GM19328 (cell line): Measurements from ENCODE around the gene CLDN9.

Experiments used
- ATAC-seq: cut with Tn5 transposase; IDR thresholded peaks from one replicate; pipeline ENCODE4 v1.9.1; 2021; ENCODE audit warnings: mild to moderate bottlenecking, moderate library complexity; ENCODE audit not compliant: unreplicated experiment

CLDN9 gene

DNA sequence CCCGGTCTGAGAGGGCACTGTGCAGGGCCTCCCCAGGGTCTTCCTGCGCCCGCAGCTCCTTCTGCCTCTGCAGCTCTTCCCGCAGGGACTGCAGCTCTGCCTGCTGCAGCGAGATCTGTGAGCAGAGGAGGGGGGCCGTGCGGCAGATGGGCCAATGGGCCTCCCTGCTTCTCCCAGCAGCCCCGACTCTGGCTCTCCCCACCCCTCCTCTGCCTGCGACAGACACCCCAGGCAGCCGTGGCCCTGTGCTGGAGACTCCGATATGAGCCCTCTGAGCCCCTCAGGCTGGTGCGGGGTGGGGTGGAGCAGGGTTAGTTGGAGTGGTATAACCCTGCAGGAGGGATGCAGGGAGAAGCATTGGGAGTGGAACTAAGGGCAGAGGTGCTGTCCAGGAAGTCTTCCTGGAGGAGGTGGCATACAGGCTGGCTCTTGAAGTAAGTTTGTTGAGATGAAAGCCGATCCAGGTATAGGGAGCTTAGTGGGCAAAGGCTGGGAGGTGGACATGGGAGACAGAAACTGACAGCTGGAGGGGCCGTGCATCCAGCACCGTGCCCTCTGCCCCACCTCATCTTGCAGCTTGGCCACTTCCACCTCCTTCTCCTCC lies 16.1 kb downstream of the CLDN9 start:
- ATAC-seq: no peak

DNA sequence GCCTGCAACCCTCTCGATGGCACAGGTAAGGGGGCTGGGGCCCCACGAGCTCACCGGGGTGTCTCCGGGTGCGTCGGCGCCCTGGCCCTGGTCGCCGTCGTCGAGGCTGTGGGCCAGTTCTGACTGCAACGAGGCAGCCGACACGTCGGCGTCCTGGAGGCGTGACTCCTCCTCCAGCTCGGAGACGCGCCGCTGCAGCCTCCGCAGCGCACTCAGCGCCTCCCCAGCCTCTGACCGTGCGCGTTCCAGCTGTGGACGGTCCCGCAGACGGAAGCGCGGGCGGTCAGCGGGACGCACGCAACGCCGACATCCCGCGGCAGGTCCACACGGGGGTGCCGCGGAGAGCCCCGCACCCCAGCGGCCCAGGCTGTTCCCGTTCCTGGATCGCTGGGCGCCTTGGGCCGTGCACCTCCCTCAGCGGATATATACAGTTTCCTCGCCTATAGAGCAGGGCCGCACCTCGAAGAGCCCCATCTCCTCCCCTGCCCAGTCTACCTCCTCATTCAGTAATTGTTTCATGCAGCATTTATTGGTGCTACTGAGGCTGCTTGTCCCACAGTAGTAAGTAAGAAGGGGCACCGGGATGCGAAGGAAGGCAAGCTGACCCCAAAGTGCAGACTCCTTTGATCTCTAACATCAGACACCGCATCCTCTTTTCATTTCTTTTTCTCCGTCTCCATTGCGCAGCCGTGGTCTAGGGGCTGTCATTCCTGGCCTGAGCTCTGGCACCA lies 16.9 kb downstream of the CLDN9 start:
- ATAC-seq: no peak

DNA sequence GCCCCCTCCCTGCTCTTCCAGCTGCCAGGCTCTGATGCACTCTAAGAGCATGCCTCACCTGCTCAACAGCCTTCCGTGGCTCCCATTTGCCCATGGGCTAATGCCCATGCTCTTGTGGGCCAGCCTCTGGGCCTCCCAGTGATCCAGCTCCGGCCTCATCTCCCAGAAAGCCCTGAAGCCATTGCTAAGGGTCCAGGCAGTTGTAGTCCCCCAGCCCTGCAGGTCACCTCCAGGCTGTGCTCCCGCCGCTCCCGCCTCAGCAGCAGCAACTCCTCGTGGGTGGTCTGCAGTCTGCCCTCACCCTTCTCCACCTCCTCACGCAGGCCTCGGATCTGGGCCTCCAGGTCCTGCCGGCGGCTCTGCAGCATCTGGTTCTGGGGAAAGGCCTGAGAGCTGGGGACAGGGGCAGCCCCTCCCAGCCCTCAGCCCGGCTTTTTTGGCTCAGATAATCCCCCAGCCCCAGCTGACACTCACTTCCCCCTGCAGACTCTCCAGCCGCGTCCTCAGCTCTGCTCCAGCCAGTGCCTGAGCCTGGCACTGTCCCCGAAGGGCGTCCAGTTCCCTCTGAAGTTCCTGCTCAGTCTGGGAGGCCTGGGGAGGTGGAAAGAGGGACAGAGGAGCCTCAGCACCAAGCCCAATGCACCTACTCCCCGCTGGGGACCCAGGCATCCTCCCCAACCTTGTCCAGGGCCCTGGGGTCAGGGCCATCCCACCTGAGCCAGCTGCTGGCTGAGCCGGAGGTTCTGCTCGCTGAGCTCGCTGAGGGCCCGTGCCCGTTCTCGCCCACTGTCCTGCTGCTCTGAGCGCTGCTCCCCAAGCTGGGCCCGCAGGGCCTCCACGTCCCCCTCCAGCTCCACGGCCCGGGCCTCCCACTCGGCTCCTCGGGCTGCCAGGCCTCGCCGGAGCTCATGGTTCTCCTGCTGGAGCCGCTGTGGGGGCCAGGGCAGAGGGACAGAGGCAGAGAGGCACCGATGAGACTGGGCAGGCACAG lies 17.8 kb downstream of the CLDN9 start:
- ATAC-seq: no peak

DNA sequence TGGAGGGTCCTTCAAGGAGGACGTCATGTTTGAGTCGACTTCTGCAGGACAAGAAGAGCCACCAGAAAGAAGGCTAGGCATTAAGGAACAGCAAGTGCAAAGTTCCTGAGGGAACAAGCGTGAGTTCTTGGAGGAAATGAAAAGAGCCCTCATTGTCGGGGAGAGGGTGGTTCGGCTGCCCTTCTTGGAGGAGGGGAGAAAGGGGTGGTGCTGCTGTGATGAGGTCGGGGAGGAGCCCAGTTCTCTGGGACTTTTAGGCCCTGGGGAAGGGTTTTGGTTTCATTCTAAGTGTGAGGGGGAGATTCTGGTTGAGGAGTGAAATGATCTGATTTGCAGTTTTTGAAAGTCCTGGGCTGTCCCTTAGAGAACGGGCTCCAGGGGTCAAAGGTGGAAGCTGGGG lies 19.9 kb downstream of the CLDN9 start:
- ATAC-seq: no peak

DNA sequence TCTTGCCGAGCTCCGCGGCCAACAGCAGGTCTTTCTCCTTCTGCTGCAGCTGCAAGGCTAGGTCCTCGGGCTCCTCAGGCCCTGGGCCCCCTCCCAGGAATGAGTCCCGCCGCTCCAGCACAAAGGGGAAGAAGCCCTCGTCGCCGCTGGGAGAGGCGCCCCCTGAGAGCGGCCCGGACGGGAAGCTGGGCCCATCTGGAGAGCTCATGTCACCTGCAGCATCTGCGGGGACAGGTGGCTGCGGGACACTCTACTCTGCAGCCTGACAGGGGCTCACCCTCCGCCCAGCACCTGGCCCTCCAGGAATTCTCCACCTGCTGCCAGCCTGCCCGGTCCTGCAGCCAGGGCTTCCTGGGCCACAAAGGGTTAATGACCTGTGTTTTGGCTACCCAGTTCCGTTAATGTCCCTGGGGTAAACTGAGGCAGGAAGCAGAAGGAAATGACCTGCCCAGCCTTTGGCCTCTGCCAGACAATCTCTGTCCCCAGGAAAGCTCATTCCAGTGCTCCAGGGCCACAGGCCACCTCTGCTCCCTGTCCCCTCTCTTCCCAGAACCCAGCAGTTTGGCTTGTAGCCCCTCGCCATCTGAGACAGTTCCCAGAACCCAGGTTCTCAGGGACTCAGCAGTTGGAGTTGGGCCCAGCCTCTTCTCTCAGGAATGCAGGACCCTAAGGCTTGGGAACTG lies 22.7 kb downstream of the CLDN9 start:
- ATAC-seq: no peak

DNA sequence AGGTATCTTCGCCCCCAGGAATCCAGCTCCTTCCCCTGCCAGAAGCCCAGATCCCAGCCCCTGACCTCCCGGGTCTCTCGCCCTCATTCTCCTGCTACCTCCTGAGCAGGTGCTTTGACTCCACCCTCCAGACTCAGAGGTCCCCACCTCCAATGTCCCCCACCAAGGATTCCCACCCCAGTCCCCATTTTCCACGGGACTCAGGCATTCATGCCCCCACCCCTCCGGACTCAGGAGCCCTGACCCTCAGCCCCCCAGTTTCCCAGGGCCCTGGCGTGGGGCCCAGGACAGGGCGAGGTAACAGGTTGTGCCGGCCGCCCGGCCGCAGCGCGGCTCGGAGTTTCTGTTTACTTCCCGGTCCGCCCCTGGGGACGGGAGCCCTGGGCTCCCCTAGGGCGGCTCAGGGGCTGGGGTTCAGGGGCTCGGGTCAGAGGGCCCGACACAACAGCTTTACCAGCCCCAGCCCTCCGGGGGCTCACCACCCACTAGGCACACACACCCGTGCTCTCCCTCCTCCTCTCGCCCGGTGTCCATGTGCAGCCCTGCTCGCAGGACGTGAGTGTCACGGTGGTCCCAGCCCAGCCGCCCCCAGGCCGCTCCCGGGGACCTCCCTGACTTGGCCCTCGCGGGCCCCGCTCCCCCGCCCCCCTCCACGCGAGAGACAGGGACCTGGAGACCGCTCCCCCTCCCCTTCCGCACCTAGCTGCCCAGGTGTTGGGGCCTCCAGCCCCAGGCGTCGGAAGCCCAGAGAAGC lies 23.4 kb downstream of the CLDN9 start:
- ATAC-seq: no peak

DNA sequence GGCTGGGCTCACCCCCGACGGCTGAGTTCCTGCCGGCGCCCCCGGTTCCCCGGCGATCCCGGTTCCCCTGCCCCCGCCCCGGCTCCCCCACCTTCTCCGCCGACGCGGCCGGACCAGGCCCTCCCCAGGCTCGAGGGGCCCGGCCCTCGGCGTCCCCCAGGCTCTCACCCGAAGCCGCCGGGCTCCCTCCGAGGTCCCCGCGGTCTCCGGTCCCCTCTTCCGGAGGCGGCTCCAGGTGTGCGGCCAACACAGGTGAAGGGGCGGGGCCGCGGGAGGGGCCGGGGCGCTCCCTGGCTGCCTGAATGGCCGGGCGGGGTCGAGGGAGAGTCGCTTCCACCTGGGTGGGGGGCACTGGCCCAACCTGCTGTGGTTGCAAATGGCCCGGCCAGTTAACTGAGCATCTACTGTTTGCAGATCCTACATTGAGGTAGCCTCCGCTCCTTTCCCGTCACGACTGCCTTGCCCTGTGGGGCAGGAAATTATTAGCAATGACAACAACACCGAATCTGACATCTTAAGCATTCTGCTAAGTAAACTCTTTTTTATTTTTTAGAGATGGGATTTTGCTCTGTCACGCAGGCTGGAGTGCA lies 24.1 kb downstream of the CLDN9 start, which contains the start of gene BICDL2:
Gene BICDL2 (minus strand): TSS at position 219 of the 590 bp plus-strand sequence. CDS start 1,448 bp downstream, outside the sequence.
- no peak for ATAC-seq

DNA sequence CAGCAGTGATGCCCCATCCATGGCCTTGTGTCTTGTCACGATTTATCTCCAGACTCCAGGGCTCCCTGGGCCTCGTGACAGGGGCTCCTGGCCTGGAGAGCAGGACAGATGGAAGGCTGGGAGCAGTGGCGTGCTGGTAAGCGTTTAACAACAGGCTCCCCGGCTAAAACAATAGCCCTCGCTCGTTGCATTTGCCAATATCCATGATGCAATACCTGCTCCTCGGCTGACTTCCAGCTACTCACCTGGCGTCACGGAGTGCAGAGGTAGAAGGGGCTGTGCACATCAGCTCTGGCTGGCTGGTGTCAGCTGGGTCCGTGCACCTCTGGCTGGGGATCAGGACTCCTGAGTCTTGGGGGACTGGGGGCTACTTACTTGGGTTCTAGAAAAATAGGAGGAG lies 25.5 kb downstream of the CLDN9 start:
- no peak for ATAC-seq

DNA sequence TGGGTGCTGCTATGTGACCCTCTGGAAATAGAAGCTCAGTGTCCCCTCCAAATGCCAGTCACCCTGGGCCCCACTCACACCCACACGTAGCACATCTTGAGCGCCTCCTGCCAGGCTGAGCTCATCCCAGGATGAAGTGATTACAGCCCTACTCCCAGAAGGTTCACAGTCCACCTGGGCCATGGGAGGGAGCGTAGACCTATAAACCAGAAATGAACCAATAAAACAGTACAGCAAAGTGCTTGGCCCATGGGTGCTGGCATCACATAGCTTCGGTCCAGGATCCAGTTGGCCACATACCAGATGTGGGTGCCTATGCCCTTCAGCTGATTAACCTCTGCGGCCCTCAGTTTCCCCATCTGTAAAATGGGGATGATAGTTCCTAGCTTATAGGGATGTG lies 26.2 kb downstream of the CLDN9 start:
- ATAC-seq: no peak

DNA sequence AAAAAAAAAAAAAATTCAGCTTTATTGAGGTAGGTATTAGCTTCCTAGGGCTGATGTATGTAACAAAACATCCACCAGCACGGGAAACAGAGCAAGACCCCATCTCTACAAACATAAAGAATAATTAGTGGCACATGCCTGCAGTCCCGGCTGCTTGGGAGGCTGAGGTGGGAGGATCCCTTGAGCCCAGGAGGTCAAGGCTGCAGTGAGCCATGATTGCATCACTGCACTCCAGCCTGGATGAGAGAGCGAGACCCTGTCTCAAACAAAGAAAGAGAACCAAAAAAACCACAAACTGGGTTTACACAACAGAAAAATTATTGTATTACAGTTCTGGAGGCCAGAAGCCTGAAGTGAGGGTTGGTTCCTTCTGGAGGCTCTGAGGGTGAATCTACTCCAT lies 29.7 kb downstream of the CLDN9 start:
- ATAC-seq: no peak

DNA sequence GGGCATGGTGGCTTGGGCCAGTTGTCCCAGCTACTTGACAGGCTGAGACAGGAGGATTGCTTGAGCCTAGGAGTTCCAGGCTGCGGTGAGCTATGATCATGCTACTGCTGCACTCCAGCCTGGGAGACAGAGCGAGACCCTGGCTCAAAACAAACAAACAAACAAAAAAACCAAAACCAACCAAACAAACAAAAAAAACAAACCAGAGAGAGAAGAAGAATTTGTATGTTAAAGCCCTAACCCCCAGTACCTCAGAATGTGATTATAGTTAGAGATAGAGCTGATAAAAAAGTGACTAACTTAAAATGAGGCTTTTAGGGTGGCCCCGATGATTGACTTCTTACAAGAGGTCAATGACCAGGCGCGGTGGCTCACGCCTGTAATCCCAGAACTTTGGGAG lies 32.0 kb downstream of the CLDN9 start:
- no peak for ATAC-seq

DNA sequence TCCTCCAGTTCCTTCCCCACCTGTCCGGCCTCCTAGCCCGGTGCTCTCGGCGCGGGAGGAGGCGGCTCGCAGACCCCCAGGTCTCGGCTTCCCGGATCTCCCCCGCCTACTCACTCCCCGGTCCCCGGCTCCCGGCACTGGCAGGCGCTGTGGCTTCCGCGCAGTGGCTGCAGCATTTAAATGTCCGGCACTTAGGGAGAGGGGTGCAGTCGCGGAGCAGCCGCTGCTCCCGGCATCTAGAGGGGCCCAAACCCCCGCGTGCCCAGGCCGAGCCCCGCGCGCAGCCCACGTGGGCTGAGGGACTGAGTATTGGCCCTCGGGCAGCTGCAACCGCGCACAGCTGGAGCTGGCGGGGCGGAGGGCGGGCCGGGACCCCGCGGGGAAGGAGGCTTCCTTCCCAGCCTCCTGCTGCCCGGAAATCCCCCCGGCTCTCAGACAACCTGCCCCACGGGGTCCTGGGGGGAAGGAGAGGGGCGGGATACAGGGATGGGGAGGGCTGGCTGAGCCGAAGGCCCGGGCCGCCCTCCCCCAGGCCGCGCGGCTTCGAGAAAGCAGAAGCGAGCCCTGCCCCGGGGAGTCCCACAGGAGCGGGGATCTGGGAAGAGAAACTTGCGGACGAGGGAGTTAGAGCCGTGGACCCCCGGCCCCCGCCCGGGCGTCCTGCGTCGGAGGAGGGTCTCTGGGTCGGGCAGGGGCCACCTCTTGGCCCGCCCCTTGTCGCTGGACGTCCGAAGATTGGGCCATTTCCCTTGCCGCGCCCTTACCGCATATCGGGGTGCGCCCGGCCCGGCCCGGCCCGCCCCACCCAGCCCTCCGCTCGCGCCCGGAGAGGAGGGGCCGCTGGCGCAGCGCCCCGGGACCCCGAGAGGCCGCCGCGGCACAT lies 33.3 kb downstream of the CLDN9 start, which contains the start of gene MMP25:
Gene MMP25 (plus strand): TSS at position 804 of the 883 bp plus-strand sequence. CDS start 357 bp downstream, outside the sequence.
- ATAC-seq: no peak

DNA sequence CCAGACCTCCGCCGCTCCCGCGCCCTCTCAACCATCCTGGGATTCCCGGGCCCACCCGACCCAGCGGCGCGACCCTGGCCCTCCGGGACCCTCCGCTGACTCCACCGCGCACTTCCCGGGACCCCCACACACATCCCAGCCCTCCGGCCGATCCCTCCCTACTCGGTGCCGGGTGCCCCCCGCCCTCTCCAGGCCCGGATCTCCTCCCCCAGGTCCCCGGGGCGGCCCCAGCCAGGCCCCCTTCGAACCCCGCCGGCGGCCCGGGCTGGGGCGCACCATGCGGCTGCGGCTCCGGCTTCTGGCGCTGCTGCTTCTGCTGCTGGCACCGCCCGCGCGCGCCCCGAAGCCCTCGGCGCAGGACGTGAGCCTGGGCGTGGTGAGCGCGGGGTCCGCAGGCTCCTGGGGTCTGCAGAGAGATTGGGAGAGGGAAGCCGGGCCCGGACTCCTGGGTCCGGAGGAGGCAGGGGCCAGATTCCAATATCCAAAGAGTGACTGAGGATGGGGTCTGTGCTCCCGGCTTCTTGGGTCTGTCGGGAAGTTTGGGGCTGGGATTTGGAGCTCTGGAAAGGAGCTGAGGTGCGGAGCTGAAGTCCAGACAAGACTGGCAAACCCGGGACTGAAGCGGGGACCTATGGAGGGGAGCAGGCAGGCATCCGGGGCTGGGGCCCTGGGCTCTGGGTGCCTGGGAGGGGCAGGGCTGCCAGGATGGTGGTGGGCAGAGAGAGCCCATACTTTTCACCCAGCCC lies 34.1 kb downstream of the CLDN9 start:
- no peak for ATAC-seq

DNA sequence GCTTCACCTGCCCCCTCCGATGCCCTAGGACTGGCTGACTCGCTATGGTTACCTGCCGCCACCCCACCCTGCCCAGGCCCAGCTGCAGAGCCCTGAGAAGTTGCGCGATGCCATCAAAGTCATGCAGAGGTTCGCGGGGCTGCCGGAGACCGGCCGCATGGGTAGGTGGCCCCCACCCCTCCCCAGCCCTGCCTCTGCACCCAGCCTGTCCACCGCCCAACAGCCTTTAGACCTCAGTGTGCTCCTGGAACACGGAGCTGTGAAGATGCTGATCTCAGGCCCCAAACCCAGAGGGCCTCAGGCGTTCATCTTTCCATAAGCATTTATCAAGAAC lies 34.6 kb downstream of the CLDN9 start:
- no peak for ATAC-seq

DNA sequence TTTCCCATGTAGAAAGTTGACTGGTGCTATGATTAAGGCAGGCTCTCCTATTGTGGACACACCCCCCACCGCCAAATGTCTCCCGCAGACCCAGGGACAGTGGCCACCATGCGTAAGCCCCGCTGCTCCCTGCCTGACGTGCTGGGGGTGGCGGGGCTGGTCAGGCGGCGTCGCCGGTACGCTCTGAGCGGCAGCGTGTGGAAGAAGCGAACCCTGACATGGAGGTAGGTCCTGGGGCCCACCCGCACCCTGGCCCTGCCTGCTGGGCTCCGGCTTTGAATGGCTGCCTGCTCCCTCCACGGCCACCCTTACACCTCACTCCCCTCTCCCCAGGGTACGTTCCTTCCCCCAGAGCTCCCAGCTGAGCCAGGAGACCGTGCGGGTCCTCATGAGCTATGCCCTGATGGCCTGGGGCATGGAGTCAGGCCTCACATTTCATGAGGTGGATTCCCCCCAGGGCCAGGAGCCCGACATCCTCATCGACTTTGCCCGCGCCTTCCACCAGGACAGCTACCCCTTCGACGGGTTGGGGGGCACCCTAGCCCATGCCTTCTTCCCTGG lies 37.3 kb downstream of the CLDN9 start:
- ATAC-seq: no peak

DNA sequence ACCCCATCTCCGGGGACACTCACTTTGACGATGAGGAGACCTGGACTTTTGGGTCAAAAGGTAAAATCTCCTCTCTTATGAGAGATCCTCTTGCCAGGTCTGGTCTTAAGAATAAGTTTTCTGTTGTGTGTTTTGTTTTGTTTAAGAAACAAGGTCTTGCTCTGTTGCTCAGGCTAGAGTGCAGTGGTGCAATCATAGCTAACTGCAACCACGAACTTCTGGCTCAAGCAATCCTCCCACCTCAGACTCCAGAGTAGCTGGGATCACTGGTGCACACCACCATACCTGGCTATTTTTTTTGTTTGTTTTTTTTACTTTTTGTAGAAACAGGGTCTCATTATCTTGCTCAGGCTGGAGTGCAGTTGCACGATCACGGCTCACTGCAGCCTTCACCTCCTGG lies 37.8 kb downstream of the CLDN9 start:
- ATAC-seq: no peak

DNA sequence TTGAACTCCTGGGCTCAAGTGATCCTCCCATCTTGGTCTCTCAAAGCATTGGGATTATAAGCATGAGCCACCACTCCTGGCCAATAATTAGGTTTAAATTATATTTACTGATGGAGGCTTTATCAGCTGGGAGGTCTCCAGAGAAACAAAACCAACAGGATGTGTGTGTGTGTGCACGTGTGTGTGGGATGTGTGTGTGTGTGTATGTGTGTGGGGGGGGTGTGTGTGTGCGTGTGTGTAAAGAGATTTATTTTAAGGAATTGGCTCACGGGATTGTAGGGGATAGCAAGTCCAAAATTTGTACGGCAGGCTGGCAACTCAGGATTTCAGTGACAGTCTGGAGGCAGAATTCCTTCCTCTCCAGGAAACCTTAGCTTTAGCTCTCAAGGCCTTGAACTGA lies 38.3 kb downstream of the CLDN9 start:
- no peak for ATAC-seq

DNA sequence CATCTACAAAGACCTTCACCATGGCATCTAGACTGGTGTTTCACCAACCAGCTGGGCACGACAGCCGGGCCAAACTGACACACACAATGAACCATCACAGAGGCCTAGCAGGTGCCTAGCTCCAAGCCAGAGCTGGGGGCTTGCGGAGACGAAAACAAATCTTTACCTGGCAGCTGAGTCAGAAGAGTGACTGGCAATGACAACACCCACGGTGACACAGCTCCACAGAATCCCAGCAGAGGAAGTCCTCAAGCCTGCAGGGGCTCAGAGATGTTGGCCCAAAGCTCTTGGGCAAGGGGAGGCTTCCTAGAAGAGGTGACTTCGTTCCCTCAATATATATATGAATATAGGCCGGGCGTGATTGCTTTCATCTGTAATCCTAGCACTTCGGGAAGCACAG lies 38.8 kb downstream of the CLDN9 start:
- ATAC-seq: no peak
